GM19395 (cell line): Measurements from ENCODE around the gene RHOT2.
A peak's percentile ranks its signal among the peaks of the same experiment; 100 is the strongest.
"Not testable (repeated sequence)": the region's sequence is repeated elsewhere in the genome, so short reads cannot be mapped to it uniquely, and the experiment has no call there.

Experiments
- ATAC-seq: cut with Tn5 transposase; IDR thresholded peaks from one replicate; pipeline ENCODE4 v1.9.1; 2021; ENCODE audit warnings: mild to moderate bottlenecking, moderate library complexity; ENCODE audit not compliant: unreplicated experiment

The RHOT2 gene

GRCh38 chr16:680967-681745 lies 13.2 kb downstream of the RHOT2 start:
- no peak for ATAC-seq

DNA sequence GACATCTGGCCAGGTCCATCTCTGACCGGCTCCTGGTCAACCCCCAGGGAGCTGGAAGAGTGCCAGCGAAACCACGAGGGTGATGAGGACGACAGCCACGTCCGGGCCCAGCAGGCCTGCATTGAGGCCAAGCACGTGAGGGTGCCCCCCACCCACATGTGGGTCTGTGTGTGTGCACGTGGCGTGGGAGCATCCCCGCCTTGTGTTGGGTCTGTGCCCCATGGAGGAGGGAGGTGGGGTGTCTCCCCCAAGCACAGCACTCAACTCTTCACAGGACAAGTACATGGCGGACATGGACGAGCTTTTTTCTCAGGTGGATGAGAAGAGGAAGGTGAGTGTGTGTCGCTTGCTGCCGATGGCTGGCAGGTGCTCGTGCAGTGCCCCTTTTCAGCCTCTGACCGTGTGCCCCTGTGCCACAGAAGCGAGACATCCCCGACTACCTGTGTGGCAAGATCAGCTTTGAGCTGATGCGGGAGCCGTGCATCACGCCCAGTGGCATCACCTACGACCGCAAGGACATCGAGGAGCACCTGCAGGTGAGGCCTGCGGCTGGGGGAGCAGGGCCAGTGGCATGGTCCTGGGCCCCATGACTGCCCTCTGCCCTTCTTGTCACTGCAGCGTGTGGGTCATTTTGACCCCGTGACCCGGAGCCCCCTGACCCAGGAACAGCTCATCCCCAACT lies 14.0 kb downstream of the RHOT2 start:
- no peak for ATAC-seq

- no peak for ATAC-seq
Measured at GRCh38 chr16:682493-683395, 14.8 kb downstream of the RHOT2 start.

DNA sequence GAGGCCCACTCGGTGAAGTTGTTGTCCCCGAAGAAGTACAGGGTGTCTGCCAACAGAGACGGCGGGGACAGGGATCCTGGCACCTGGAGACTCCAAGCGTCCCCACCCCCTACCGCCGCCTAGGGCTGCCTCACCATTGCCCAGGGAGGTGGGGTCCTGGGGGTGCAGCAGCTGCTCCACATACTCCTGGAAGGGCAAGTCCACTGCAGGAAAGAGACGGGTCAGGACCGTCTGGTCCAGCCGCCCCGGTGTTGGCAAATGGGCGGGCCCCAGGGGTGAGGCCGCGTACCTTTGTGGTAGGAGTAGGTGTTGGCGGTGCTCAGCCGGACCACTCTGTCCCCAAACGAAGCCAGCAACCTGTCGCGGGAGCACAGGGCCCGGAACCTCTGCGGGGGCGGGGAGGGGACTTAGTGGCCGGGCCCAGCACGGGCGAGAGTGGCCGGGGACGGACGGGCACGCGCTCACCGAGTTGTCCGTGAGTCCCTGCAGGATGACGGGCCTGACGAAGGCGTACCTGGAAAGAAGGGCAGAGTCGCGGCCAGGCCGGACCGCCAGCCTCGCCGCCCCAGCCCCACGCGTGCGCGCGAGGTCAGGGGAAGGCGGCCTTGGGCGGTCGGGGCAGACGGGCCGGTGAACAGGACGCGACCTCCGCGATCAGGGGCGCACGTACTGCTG lies 15.6 kb downstream of the RHOT2 start:
- no peak for ATAC-seq

DNA sequence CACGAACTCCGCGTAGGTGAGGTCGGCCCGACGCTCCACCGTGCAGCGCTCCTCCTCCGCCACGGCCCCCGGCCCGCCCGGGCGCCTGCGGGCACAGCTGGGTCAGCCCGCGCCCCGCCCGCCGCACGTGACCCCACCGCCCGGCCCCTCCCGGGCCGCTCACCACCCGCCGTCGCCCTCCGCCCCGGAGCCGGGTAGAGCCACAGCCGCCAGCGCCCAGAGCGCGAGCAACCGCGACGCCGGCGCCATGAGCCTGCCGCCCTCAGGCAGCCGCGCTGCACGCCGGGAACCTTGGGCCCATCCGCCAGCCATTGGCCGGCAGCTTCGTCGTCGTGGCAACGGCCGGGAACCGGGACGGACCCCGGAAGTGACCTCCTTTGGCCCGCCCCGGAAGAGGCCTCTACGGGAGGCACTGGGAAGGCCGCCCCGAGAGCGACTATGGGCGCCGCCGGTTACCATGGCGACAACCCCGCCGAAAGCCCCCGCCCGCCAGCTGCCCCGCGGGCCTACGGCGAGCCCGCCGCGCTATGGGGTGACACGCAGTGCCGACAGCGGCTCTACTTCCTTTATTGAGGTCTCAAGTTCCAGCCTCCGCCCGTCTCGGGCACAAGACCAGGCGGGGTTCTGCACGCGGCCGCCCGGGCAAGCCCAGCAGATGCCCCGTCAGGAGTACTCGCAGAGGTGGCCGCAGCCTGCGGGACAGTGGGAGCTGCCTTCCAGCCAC lies 16.3 kb downstream of the RHOT2 start, which contains the start of gene JMJD8:
JMJD8 (minus strand) TSS at position 264 of the 724 bp plus-strand sequence; CDS start at position 249, 15 bp downstream.
- peak; percentile 71 for ATAC-seq

GRCh38 chr16:684961-685696 lies 17.2 kb downstream of the RHOT2 start:
- ATAC-seq: no peak

GRCh38 chr16:685967-686366 lies 18.0 kb downstream of the RHOT2 start:
- ATAC-seq: no peak

- ATAC-seq: no peak
Measured at GRCh38 chr16:686459-687260, 18.7 kb downstream of the RHOT2 start.

- ATAC-seq: no peak
Measured at GRCh38 chr16:687499-687898, 19.6 kb downstream of the RHOT2 start.

GRCh38 chr16:689175-689897 lies 21.4 kb downstream of the RHOT2 start:
- ATAC-seq: no peak

GRCh38 chr16:691242-691641 lies 23.3 kb downstream of the RHOT2 start:
- not testable (repeated sequence) for ATAC-seq

DNA sequence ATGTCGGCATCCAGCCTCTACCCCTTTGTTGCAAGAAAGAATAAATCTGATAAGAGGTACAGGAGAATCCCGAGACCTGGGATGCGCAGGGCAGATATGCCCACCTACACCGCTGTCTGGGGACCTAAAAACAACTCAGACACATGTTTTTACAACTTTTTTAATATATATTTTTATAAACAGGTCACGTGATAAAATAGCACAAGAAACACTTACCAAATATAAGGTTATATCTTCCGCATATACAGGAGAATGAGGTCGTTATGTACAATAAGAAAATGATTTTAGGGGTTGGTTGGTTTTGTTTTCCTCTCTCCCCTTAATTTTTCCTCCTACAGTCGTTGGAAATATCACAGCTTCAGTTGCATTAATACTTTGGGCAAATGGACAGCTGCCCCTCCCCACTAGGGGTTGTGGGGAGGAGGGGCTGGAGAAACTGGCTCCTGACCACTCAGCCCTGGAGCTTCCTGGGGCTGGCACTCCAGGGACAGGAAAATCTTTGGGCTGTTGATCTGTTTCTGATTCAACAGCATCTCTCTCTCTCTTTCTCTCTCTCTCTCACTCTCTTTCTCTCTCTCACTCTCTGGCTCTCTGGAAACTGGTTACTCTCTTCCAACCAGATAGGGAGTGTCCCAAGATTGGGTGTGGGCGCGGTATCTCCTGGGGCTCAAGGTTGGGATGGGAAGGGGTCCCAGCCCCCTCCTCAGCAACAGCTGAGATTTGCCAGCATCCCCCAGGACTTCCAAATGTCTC lies 24.6 kb downstream of the RHOT2 start:
- no peak for ATAC-seq

GRCh38 chr16:693364-693763 lies 25.4 kb downstream of the RHOT2 start:
- no peak for ATAC-seq

GRCh38 chr16:693766-694165 lies 25.8 kb downstream of the RHOT2 start:
- ATAC-seq: no peak

DNA sequence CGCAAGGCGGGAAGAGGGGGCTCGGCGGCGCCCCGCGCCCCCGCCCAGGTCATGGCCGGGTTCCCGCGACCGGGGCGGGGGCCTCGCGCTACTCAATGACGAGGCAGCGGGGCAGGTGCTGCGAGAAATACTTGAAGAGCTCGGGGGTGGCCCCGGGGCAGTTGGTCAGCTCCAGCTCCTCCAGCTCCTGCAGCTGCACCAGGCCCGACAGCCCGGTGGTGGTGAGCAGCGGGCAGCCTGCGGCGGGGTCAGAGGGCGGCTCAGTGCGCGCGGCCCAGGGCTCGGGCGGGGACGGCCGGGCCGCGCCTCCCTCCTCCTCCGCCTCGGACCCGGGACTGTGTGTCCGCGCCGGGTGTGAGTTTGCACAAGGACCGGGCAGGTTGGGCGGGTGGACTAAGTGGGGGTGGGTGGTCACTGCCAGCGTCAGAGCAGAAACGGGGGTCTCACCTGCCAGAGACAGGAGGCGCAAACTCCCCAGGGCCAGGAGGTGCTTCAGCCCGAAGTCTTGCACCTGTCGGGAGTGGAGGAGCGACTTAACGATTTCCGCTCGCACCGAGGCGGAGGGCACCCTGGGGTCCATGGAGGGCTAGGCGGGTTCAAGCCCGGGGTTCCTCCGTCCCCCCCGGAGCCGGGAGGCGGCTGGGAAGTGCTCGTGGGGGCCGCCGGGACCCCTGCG lies 26.4 kb downstream of the RHOT2 start:
- ATAC-seq: no peak

GRCh38 chr16:694863-695354 lies 27.0 kb downstream of the RHOT2 start:
- ATAC-seq: no peak
